ENCODE results near the gene BPIFB3.

- TF ChIP-seq CTCF (conservative IDR thresholded peaks at IDR 0.05): no peak
- TF ChIP-seq ZFX (IDR thresholded peaks at IDR 0.05): no peak
Observed at GRCh38 chr20:33064572-33065287, 11.0 kb downstream of the BPIFB3 start.
